HG02973 (cell line): ENCODE results near the gene SEPTIN6.

Experiments
- ATAC-seq: cut with Tn5 transposase; IDR thresholded peaks from one replicate; pipeline ENCODE4 v1.9.1; 2021; ENCODE audit warnings: moderate library complexity; ENCODE audit not compliant: unreplicated experiment

Gene SEPTIN6

DNA sequence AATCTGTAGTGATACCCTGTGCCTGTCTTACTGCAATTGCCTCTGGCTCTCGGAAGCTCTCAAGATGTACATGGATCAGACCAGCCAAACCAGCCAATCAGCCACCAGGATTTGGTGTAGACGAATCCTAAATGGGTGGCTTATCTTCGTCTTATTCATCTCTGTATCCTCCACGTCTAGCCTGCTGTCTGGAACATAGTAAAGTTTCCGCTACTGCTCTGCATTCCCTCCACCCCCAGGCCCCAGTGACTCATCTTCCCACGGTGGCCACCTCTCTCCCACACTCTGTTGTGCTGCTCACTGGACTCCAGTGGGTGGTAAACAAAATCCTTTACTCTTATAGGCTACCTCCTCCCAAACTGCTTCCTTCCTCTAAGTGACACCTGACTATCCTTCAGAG, 37.8 kb downstream of the SEPTIN6 start:
- no peak for ATAC-seq

DNA sequence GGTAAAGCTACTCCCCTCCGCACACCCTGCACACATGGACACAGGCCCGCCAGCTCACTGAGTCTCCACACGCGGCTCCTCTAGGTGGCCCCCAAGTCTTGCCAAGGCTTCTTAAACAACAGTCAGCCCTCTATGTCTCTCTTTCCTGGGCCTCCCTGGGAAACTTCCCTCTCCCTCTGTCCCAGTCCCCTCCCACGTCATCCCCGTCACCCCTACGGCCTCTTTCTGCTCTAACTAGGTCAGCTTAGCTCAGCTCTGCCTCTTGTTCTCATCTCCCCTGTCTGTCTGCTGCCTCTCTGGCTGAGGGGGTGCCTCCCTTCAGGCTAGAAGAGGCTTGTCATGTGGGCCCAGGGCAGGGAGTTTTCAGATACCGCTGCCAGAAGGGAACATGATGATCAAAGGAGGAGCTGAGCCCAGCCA, 38.8 kb downstream of the SEPTIN6 start:
- no peak for ATAC-seq

DNA sequence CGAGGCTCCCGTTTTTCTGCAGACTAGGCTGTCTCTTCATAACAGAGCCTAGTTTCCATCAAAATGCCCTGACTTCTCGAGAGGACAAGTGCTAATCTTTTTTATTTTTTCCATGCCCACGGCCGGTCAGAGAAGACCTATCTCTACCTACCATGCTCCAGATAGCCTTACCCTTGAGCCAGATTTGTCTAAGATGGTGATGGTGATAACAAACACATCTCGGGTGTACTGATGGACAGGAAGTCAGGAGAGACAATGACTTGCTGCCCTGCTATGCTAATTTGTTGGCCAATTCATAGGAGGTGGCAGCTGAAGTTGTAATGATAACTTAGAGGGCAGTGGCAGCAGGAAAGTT, 44.6 kb downstream of the SEPTIN6 start:
- ATAC-seq: no peak

DNA sequence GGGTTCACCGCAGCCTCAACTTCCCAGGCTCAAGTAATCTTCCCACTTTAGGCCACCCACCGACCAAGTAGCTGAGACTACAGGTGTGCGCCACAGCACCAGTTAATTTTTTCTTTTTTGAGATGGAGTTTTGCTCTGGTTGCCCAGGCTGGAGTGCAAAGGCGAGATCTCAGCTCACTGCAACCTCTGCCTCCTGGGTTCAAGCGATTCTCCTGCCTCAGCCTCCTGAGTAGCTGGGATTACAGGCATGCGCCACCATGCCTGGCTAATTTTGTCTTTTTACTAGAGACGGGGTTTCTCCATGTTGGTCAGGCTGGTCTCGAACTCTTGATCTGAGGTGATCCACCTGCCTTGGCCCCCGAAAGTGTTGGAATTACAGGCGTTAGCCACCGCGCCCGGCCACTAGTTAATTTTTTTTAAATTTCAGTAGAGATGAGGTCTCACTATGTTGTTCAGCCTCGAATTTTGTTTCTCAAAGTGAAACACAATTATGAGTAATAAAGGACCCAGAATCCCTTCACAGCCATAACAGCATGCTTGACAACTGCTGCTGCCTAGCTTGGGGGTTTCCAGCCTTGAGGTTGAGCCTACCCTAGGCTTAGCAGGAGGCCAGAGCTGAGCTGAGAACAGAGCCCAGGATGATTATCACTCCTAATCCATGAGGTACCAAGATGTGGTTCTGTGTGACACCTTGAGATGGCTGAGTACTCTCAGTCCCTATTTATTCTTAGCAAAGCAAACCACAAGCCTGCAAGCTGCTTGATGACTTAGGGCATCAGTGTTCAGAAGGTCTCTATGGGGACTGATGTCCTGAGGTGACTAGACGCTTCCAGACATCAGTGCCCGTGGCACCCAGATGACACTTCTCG, 45.2 kb downstream of the SEPTIN6 start:
- ATAC-seq: peak; percentile 91

DNA sequence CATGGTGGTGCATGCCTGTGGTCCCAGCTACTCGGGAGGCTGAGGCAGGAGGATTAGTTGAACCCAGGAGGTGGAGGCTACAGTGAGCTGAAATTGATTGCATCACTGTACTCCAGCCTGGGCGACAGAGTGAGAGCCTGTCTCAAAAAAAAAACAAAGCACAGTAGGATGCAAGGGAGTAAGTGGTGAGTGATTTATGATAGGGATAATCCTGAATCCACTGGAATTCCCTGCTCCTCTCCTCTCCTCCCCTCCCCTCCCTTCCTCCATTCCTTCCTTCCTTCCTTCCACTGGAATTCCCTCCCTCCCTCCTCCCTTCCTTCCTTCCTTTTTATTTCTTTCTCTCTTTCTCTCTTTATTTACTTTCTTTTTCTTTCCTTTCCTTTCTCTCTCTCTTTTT, 45.9 kb downstream of the SEPTIN6 start:
- no peak for ATAC-seq

DNA sequence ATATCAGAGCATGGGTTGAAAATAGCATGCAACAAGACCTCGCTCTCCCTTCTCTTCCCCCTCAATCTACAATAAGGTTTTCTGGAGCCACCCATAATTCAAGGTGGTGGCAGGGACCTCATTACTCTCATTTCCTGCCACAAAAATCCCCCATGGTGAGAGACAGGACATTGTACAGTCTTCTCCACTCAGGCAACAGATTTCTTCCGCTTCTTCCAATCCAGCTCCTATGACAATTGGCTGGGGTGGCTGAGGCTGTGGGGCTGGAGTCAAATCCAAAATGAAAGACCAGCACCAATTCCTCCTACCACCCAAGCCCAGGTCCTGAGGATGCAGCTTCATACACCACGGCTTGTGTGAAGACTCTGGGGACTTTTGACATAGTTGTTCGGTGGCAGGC, 46.5 kb downstream of the SEPTIN6 start:
- no peak for ATAC-seq

DNA sequence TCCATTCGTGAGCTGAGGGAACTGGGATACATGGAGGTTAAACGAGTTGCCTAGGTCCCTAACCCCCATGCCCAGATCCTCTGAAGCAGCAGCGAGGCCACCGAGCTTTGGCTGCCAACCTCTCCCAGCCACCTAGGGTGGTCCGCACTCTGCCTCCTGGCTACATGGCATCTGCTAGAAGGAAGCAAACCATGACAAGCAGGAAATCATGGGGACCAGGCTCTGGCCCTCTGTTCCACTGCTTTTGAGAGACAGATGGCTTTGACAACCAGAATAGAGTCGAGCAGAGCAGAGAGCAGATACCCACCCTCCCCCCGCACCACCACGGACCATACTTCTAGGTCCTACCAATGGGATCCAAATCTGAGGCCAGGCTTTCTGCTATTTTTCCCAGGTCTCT, 49.3 kb downstream of the SEPTIN6 start:
- ATAC-seq: no peak
